HL-60 (cell line): ENCODE results near the gene ITGA6.

Source experiments
- CTCF ChIP-seq: IDR thresholded peaks from one replicate; pipeline ENCODE4 v1.5.1; 2011; ENCODE audit warnings: low read length, control low read depth, inconsistent platforms; ENCODE audit not compliant: insufficient read depth
- GABPA ChIP-seq: IDR thresholded peaks from 2 replicates; pipeline ENCODE4 v1.6.1; 2012; ENCODE audit warnings: low read depth
- POLR2AphosphoS5 ChIP-seq: IDR thresholded peaks from 2 replicates; pipeline ENCODE4 v1.6.1; 2012; ENCODE audit warnings: low read depth
- REST ChIP-seq: IDR thresholded peaks from 2 replicates; pipeline ENCODE4 v1.6.1; 2012; ENCODE audit warnings: low read depth; ENCODE audit not compliant: insufficient replicate concordance
- SPI1 ChIP-seq: IDR thresholded peaks from 2 replicates; pipeline ENCODE4 v1.6.1; 2012; ENCODE audit warnings: low read depth, mild to moderate bottlenecking, borderline replicate concordance

DNA sequence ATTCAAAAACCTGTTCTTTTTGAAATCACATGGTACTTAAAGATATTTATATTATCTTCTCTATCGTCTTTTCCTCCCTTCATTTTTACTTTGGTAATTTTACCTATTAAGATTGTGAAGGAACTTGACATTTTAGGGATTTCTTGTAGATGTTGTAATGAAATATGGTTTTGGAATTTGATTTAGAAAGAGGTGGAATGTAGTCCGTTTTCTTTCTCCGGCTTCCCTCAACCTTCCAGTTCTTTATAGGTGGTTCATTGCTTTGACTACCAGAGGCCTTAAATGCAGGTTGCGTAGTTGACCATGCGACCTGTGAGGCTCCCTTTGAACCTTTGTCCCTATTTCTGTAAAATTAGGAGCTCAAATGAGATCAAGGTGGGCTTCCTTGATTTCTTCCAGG is 24.5 kb downstream of the ITGA6 start:
- TF ChIP-seq CTCF (no peak), POLR2AphosphoS5 (no peak), REST (no peak), SPI1 (no peak), GABPA (no peak)
